K562 (cell line): Measurements from ENCODE around the gene TMEM267. TPM values are rescaled to one million over a fixed set of nuclear protein-coding genes. Genes with fewer than 3 reads are reported as not detected.

Experiments used
- ATAC-seq: fragments of 200-7000 bp; cut with Tn5 transposase; 3 replicates; pipeline ENCODE4 v1.9.1; 2020; ENCODE audit warnings: moderate library complexity
- BruUV-seq: library from RNA; stranded (reverse); fragments of 400-500 nt; replicated peaks from 2 replicates; lab custom pipeline; 2021; lab: Mats Ljungman, UMichigan
- CTCF ChIA-PET: fragments of 300-600 bp; formaldehyde crosslinking; extraction: SDS; loops from one replicate; lab custom pipeline; 2021; ENCODE audit warnings: low intra/inter-chr PET ratio; lab: Yijun Ruan, JAX
- POLR2A ChIA-PET: fragments of 300-600, 350-650 bp; sonication (Branson Sonifier 250); formaldehyde crosslinking; extraction: SDS; loops from one replicate; lab custom pipeline; 2021; ENCODE audit warnings: antibody characterized with exemption, inconsistent platforms; lab: Yijun Ruan, JAX
- DNase-seq, 4 experiments: peaks; one replicate each; pipeline versions ENCODE4 v3.0.0 to v3.0.0-alpha.2; 2011 to 2018; ENCODE audit warnings: low spot score in 3 of 4, mixed read lengths in 3 of 4; ENCODE audit errors: extremely low read depth in 1 of 4
- FAIRE-seq: peaks from 2 replicates; lab custom pipeline; 2011; peaks lifted over from hg19 to GRCh38; lab: Jason Lieb, UNC
- H2AFZ ChIP-seq: 2 replicates; pipeline ENCODE4 v1.6.0; 2011; ENCODE audit warnings: low read depth, low read length, control low read depth, inconsistent platforms
- H3K27ac ChIP-seq: fragments of 200-600 bp; 3 replicates; pipeline ENCODE4 v1.8.0; 2011; ENCODE audit warnings: low read depth, mild to moderate bottlenecking, control low read depth, inconsistent platforms, low read length, moderate library complexity, mixed read lengths; ENCODE audit errors: extremely low read depth
- H3K27me3 ChIP-seq, 2 experiments: fragments of 300-600 bp in 1 of 2; 2 replicates in 1 of 2; 3 replicates in 1 of 2; pipeline versions ENCODE4 v1.6.0 to v1.8.0; 2011; ENCODE audit warnings: inconsistent platforms in 2 of 2, low read length in 2 of 2, mild to moderate bottlenecking in 1 of 2, mixed read lengths in 1 of 2, moderate library complexity in 1 of 2; ENCODE audit not compliant: control insufficient read depth in 2 of 2, insufficient read depth in 2 of 2
- H3K36me3 ChIP-seq: fragments of 300-600 bp; 3 replicates; pipeline ENCODE4 v1.8.0; 2011; ENCODE audit warnings: mild to moderate bottlenecking, low read length, inconsistent platforms; ENCODE audit not compliant: control insufficient read depth, insufficient read depth
- H3K4me1 ChIP-seq, 2 experiments: fragments of 200-600 bp in 1 of 2; replicated peaks in 1 of 2; 2 replicates in 1 of 2; 3 replicates in 1 of 2; pipeline versions ENCODE4 v1.5.1 to v1.8.0; 2011; ENCODE audit warnings: inconsistent platforms in 2 of 2, low read length in 2 of 2, mild to moderate bottlenecking in 1 of 2, mixed read lengths in 1 of 2, moderate library complexity in 1 of 2; ENCODE audit not compliant: control insufficient read depth in 2 of 2, insufficient read depth in 2 of 2
- H3K4me2 ChIP-seq: 2 replicates; pipeline ENCODE4 v1.6.1; 2011; ENCODE audit warnings: low read length, control low read depth, inconsistent platforms, mixed read lengths; ENCODE audit not compliant: insufficient read depth
- H3K4me3 ChIP-seq: fragments of 200-600 bp; sonication (generic), shearing (Covaris generic); 2 replicates; pipeline ENCODE4 v1.5.1; 2016; ENCODE audit warnings: control low read depth, inconsistent platforms
- H3K79me2 ChIP-seq: fragments of 200-600 bp; 3 replicates; pipeline ENCODE4 v1.8.0; 2011; ENCODE audit warnings: low read length, inconsistent platforms; ENCODE audit not compliant: control insufficient read depth, insufficient read depth
- H3K9ac ChIP-seq, 2 experiments: 2 replicates each; pipeline versions ENCODE4 v1.6.0 to v1.6.1; 2011; ENCODE audit warnings: low read depth in 2 of 2, low read length in 2 of 2, control low read depth in 1 of 2, inconsistent platforms in 1 of 2, mild to moderate bottlenecking in 1 of 2, mixed read lengths in 1 of 2; ENCODE audit not compliant: insufficient read depth in 1 of 2
- H3K9me1 ChIP-seq: one replicate; pipeline ENCODE4 v1.6.0; 2011; ENCODE audit warnings: inconsistent platforms, mild to moderate bottlenecking, low read length, moderate library complexity; ENCODE audit not compliant: control insufficient read depth, insufficient read depth
- H3K9me3 ChIP-seq: replicated peaks from 2 replicates; pipeline ENCODE4 v1.5.1; 2011; ENCODE audit warnings: low read depth, low read length, inconsistent platforms; ENCODE audit not compliant: control insufficient read depth, insufficient read depth
- H4K20me1 ChIP-seq: replicated peaks from 2 replicates; pipeline ENCODE4 v1.6.1; 2011; ENCODE audit warnings: low read length, inconsistent platforms, mixed read lengths; ENCODE audit not compliant: control insufficient read depth, insufficient read depth
- C11orf30 ChIP-seq: fragments of 450-650 bp; IDR thresholded peaks from 2 replicates; pipeline ENCODE4 v1.6.1; 2016; ENCODE audit warnings: low read depth, mild to moderate bottlenecking
- ETV5 ChIP-seq: sonication (generic); formaldehyde crosslinking; IDR thresholded peaks from 2 replicates; pipeline ENCODE4 v1.4.0; 2020; ENCODE audit warnings: low read depth, mild to moderate bottlenecking, missing genetic modification reagents
- FOSL1 ChIP-seq: fragments of 200-800 bp; sonication (Bioruptor generic); conservative IDR thresholded peaks from 2 replicates; pipeline ENCODE4 v1.6.1; 2016; ENCODE audit warnings: missing genetic modification characterization, missing compliant biosample characterization
- GTF2A2 ChIP-seq: IDR thresholded peaks from 2 replicates; pipeline ENCODE4 v1.6.1; 2016; ENCODE audit warnings: mild to moderate bottlenecking, missing genetic modification characterization, missing compliant biosample characterization
- KDM5B ChIP-seq: fragments of 200-600 bp; sonication (generic); IDR thresholded peaks from 2 replicates; pipeline ENCODE4 v1.6.1; 2012; ENCODE audit warnings: low read depth, mild to moderate bottlenecking, moderate library complexity, low read length, control low read depth, inconsistent platforms; ENCODE audit not compliant: insufficient replicate concordance
- MIER1 ChIP-seq: fragments of 450-650 bp; IDR thresholded peaks from 2 replicates; pipeline ENCODE4 v1.6.1; 2016; ENCODE audit warnings: antibody characterized with exemption, mild to moderate bottlenecking, low read depth
- MXI1 ChIP-seq: IDR thresholded peaks from 2 replicates; pipeline ENCODE4 v1.6.1; 2011; ENCODE audit warnings: low read depth, mild to moderate bottlenecking, improper control_type of control experiment, low read length
- MYNN ChIP-seq, 2 experiments: sonication (generic); formaldehyde crosslinking in 1 of 2; IDR thresholded peaks; 2 replicates each; pipeline versions ENCODE4 v1.5.0 to v1.6.1; 2016 to 2020; ENCODE audit warnings: antibody characterized with exemption in 1 of 2, missing genetic modification reagents in 1 of 2
- NR2C2 ChIP-seq, 2 experiments: fragments of 200-800 bp in 1 of 2; sonication (Bioruptor generic) in 1 of 2; sonication (generic) in 1 of 2; formaldehyde crosslinking in 1 of 2; IDR thresholded peaks; 2 replicates each; pipeline versions ENCODE4 v1.6.1 to v1.8.0; 2016 to 2022; ENCODE audit warnings: mild to moderate bottlenecking in 1 of 2, missing compliant biosample characterization in 1 of 2, missing genetic modification characterization in 1 of 2, missing genetic modification reagents in 1 of 2
- ZBED1 ChIP-seq: IDR thresholded peaks from 2 replicates; pipeline ENCODE4 v1.6.1; 2014
- WGBS: fragments of 100-300 bp; shearing (Covaris generic); methylation state at CpG from one replicate; pipeline ENCODE4 v1.1.6; 2016; ENCODE audit warnings: low coverage, mixed read lengths; ENCODE audit not compliant: insufficient coverage; ENCODE audit errors: missing lambda C conversion rate; 5-methylcytosine and 5-hydroxymethylcytosine counted together
- in situ Hi-C: fragments of 300-500 bp; cut with MboI; formaldehyde crosslinking; loops from 4 replicates; pipeline ENCODE4 v1.15.0; 2018; ENCODE audit warnings: inconsistent platforms, mixed read lengths
- intact Hi-C: fragments of 100-400 bp; cut with micrococcal nuclease; formaldehyde crosslinking; loops from 2 replicates; pipeline ENCODE4 v1.14.2; 2022
- polyA plus RNA-seq, 8 experiments: library from polyadenylated mRNA; depleted of rRNA in 4 of 8; stranded (reverse) in 5 of 8; unstranded in 3 of 8; fragments of >200 nt; fragmentation: Nextera tagmentation in 2 of 8; fragmentation: Illumina TruSeq in 1 of 8; extraction: Ambion mirVana in 2 of 8; extraction: Trizol in 1 of 8; gene quantifications; 2 replicates each; pipeline versions ENCODE4 v1.2.1 to v1.2.3, GENCODE V29; 2011 to 2014; ENCODE audit warnings: inconsistent platforms in 1 of 8, missing spikeins in 1 of 8
- total RNA-seq, 7 experiments: library from RNA; depleted of rRNA in 6 of 7; stranded (reverse); fragments of >200 nt in 6 of 7; fragmentation: Illumina TruSeq in 2 of 7; extraction: Trizol in 2 of 7; gene quantifications; 2 replicates each; pipeline versions ENCODE4 v1.2.1 to v1.2.3, GENCODE V29; 2011 to 2021; ENCODE audit warnings: low replicate concordance in 1 of 7
- TF ChIP-seq, protein P1 (sequence below), 2 experiments: fragments of 450-650 bp; IDR thresholded peaks; 2 replicates each; pipeline ENCODE4 v1.6.1; 2016
- TF ChIP-seq, protein P2 (sequence below): sonication (generic); formaldehyde crosslinking; IDR thresholded peaks from 2 replicates; pipeline ENCODE4 v1.8.0; 2022; ENCODE audit warnings: mild to moderate bottlenecking, missing genetic modification reagents
- TF ChIP-seq, protein P3 (sequence below): conservative IDR thresholded peaks from 2 replicates; pipeline ENCODE4 v1.6.1; 2011; ENCODE audit warnings: low read depth, mild to moderate bottlenecking, low read length; ENCODE audit not compliant: control insufficient read depth
- TF ChIP-seq, protein P4 (sequence below): fragments of 450-650 bp; IDR thresholded peaks from 2 replicates; pipeline ENCODE4 v1.6.1; 2016; ENCODE audit warnings: borderline replicate concordance

The TMEM267 gene
- total and polyA plus RNA-seq, 9 of the 15 experiments (the other 6 are each of a cell fraction or from before 2014, with no cell fraction given): 8.1 to 61.1 (median 17.8) TPM

DNA sequence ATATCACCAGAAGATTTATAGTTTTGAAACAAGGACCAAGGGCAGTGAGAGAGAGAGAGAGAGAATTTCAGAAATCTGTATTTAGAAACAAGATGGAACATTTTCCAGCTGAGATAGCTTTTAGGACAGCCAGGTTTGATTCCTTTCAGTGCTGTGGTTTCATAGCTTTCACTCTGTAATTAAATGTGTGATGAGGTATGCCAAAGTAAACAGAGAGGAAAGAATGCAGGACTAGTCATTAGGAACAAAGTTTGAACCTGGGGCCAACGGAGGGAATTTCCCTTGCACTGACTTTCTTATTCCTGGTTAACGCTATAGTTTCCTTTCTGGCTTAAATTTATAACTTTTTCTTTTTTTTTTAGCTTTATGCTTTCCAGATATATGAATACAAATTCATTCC, 61.5 kb downstream of the TMEM267 start:
- POLR2A ChIA-PET: interaction anchor here (1.8 kb wide), 1 partner anchor 10 kb away, joined by 4 read pairs; the partner anchor contains the start of gene CCL28
- intact Hi-C loops (no loop called here), in situ Hi-C loops (no loop called here)
- H3K9me3 ChIP-seq: no peaks in the 10 kb centered on the region
- FAIRE-seq: no peak
- H3K4me1 ChIP-seq: peaks cover under 1 to 2% of the 10 kb centered on the region in 2 experiments; a peak in 3 of 5 replicates
- ATAC-seq: no peak
- H4K20me1 ChIP-seq: no peaks in the 10 kb centered on the region
- H3K27ac ChIP-seq: no peak overlapping the region
- 53% methylated on average over 2 of the region's 2 CpGs for WGBS
- CTCF ChIA-PET: no interaction called here
- no peak overlapping the region for H3K4me3 ChIP-seq
- no peak overlapping the region; the same call in 1 of the 2 replicates for H2AFZ ChIP-seq
- H3K27me3 ChIP-seq: no peaks in the 10 kb centered on the region
- H3K36me3 ChIP-seq: no peaks in the 10 kb centered on the region
- no peaks in the 10 kb centered on the region for H3K9me1 ChIP-seq
- DNase-seq: no peak
- no peak overlapping the region for H3K9ac ChIP-seq
- no peak overlapping the region for H3K4me2 ChIP-seq
- no peaks in the 10 kb centered on the region for H3K79me2 ChIP-seq
- no TSS peak for BruUV-seq
- TF ChIP-seq MXI1: no peak
- TF ChIP-seq FOSL1 (tag): no peak
- TF ChIP-seq C11orf30: no peak
- TF ChIP-seq MIER1: no peak
- TF ChIP-seq GTF2A2 (tag): no peak
- TF ChIP-seq ETV5 (CRISPR knock-in tag): no peak
- TF ChIP-seq, protein P1, sequence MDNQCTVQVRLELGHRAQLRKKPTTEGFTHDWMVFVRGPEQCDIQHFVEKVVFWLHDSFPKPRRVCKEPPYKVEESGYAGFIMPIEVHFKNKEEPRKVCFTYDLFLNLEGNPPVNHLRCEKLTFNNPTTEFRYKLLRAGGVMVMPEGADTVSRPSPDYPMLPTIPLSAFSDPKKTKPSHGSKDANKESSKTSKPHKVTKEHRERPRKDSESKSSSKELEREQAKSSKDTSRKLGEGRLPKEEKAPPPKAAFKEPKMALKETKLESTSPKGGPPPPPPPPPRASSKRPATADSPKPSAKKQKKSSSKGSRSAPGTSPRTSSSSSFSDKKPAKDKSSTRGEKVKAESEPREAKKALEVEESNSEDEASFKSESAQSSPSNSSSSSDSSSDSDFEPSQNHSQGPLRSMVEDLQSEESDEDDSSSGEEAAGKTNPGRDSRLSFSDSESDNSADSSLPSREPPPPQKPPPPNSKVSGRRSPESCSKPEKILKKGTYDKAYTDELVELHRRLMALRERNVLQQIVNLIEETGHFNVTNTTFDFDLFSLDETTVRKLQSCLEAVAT (IDR thresholded peaks at IDR 0.05): no peak
- TF ChIP-seq ZBED1: no peak
- TF ChIP-seq NR2C2 (CRISPR knock-in tag; IDR thresholded peaks at IDR 0.05): no peak
- TF ChIP-seq NR2C2 (tag; IDR thresholded peaks at IDR 0.05): no peak
- TF ChIP-seq, protein P2, sequence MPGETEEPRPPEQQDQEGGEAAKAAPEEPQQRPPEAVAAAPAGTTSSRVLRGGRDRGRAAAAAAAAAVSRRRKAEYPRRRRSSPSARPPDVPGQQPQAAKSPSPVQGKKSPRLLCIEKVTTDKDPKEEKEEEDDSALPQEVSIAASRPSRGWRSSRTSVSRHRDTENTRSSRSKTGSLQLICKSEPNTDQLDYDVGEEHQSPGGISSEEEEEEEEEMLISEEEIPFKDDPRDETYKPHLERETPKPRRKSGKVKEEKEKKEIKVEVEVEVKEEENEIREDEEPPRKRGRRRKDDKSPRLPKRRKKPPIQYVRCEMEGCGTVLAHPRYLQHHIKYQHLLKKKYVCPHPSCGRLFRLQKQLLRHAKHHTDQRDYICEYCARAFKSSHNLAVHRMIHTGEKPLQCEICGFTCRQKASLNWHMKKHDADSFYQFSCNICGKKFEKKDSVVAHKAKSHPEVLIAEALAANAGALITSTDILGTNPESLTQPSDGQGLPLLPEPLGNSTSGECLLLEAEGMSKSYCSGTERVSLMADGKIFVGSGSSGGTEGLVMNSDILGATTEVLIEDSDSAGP (CRISPR knock-in tag): no peak
- TF ChIP-seq MYNN (IDR thresholded peaks at IDR 0.05): no peak
- TF ChIP-seq MYNN (CRISPR knock-in tag; IDR thresholded peaks at IDR 0.05): no peak
- no peak for TF ChIP-seq KDM5B
- TF ChIP-seq, protein P3, sequence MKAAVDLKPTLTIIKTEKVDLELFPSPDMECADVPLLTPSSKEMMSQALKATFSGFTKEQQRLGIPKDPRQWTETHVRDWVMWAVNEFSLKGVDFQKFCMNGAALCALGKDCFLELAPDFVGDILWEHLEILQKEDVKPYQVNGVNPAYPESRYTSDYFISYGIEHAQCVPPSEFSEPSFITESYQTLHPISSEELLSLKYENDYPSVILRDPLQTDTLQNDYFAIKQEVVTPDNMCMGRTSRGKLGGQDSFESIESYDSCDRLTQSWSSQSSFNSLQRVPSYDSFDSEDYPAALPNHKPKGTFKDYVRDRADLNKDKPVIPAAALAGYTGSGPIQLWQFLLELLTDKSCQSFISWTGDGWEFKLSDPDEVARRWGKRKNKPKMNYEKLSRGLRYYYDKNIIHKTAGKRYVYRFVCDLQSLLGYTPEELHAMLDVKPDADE: no peak
- TF ChIP-seq, protein P4, sequence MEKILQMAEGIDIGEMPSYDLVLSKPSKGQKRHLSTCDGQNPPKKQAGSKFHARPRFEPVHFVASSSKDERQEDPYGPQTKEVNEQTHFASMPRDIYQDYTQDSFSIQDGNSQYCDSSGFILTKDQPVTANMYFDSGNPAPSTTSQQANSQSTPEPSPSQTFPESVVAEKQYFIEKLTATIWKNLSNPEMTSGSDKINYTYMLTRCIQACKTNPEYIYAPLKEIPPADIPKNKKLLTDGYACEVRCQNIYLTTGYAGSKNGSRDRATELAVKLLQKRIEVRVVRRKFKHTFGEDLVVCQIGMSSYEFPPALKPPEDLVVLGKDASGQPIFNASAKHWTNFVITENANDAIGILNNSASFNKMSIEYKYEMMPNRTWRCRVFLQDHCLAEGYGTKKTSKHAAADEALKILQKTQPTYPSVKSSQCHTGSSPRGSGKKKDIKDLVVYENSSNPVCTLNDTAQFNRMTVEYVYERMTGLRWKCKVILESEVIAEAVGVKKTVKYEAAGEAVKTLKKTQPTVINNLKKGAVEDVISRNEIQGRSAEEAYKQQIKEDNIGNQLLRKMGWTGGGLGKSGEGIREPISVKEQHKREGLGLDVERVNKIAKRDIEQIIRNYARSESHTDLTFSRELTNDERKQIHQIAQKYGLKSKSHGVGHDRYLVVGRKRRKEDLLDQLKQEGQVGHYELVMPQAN: no peak
